ENCODE measurements around the gene DNAJC24. TPM values are rescaled to one million over a fixed set of nuclear protein-coding genes. Genes with fewer than 3 reads are reported as not detected.

The DNAJC24 gene
- total and polyA plus RNA-seq, 2 experiments from 2014 or later, result 20.3 to 21.3 TPM

GRCh38 chr11:31443802-31444201 is 74.1 kb downstream of the DNAJC24 start (continued):
- TF ChIP-seq, protein P1, sequence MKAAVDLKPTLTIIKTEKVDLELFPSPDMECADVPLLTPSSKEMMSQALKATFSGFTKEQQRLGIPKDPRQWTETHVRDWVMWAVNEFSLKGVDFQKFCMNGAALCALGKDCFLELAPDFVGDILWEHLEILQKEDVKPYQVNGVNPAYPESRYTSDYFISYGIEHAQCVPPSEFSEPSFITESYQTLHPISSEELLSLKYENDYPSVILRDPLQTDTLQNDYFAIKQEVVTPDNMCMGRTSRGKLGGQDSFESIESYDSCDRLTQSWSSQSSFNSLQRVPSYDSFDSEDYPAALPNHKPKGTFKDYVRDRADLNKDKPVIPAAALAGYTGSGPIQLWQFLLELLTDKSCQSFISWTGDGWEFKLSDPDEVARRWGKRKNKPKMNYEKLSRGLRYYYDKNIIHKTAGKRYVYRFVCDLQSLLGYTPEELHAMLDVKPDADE (IDR thresholded peaks at IDR 0.05), result no peak
- TF ChIP-seq STAT1 (IDR thresholded peaks at IDR 0.05; ENCODE audit: unreplicated experiment), result no peak
- TF ChIP-seq JUNB (IDR thresholded peaks at IDR 0.05; ENCODE audit: unreplicated experiment), result no peak
- TF ChIP-seq ZNF331 (CRISPR knock-in tag; IDR thresholded peaks at IDR 0.05; ENCODE audit: low read depth), result no peak
- TF ChIP-seq NANOG (IDR thresholded peaks at IDR 0.05; ENCODE audit: borderline replicate concordance), result no peak

DNA sequence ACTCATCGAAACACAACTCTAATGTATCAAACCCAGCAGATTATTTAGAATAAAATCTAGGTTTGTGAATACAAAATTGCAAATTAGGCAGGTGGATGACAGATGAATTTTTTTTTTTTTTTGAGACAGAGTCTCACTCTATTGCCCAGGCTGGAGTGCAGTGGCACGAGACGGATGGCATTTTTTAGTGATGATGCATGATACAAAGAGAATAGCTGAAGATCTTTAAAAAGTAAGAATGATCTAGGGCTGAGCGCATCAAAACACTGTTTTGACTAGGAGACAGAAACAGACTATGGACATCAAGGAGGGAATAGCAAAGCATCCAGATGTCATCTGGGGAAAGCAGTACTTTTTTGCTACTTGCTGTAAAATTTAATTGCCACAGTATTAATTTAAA is 76.0 kb downstream of the DNAJC24 start:
- Histone ChIP-seq H2AFZ (no peak overlapping the region), H3K36me3 (ENCODE audit: insufficient read depth) (no peaks in the 10 kb centered on the region), H3K4me3 (no peak overlapping the region), H3K27me3 (ENCODE audit: insufficient read depth) (no peaks in the 10 kb centered on the region), H3K4me1 (ENCODE audit: insufficient read depth) (peaks cover 9% of the 10 kb centered on the region; the same call in 1 of the 2 replicates), H3K9me2 (ENCODE audit: insufficient read depth) (no peaks in the 10 kb centered on the region), H4K20me1 (replicated peaks; ENCODE audit: insufficient read depth) (0 out of 2 replicates have a peak, but pooled peaks cover 5% of the 10 kb centered on the region), H3K4me2 (no peak overlapping the region), H3K27ac (ENCODE audit: low read depth) (no peak overlapping the region), H3K79me2 (replicated peaks; ENCODE audit: insufficient read depth) (no peaks in the 10 kb centered on the region), H3F3A (replicated peaks; ENCODE audit: low read depth) (no peaks in the 10 kb centered on the region)
- Mint-ChIP-seq H3K27ac (no peak overlapping the region), H3K36me3 (ENCODE audit: low read depth) (peaks cover 3% of the 10 kb centered on the region; the same call in 2 of the 3 replicates), H3K27me3 (ENCODE audit: insufficient read depth, low read depth, poor library complexity) (no peaks in the 10 kb centered on the region), H3K4me1 (peaks cover 24% of the 10 kb centered on the region), H3K4me3 (no peak overlapping the region), H3K9me3 (no peaks in the 10 kb centered on the region)
- no peak for ATAC-seq
- DNase-seq (ENCODE audit: low spot score), result no peak
- TF ChIP-seq STAT1 (IDR thresholded peaks at IDR 0.05; ENCODE audit: unreplicated experiment) (no peak), POLR2AphosphoS5 (IDR thresholded peaks at IDR 0.05; ENCODE audit: low read depth) (no peak), NANOG (IDR thresholded peaks at IDR 0.05; ENCODE audit: borderline replicate concordance) (no peak), ZNF331 (CRISPR knock-in tag; IDR thresholded peaks at IDR 0.05; ENCODE audit: low read depth) (no peak), EZH2 (IDR thresholded peaks at IDR 0.05; ENCODE audit: low read depth, unreplicated experiment) (no peak), ZNF462 (CRISPR knock-in tag; IDR thresholded peaks at IDR 0.05) (no peak), EZH2phosphoT487 (IDR thresholded peaks at IDR 0.05; ENCODE audit: unreplicated experiment) (no peak), REST (IDR thresholded peaks at IDR 0.05; ENCODE audit: unreplicated experiment) (no peak), JUNB (IDR thresholded peaks at IDR 0.05; ENCODE audit: unreplicated experiment) (no peak), ZNF114 (CRISPR knock-in tag; IDR thresholded peaks at IDR 0.05) (no peak)
- TF ChIP-seq, protein P1 (IDR thresholded peaks at IDR 0.05), result no peak

Measured in GM23338 (cell line).